H1 (cell line): ENCODE results near the gene ESYT2. TPM values are rescaled to one million over a fixed set of nuclear protein-coding genes. Genes with fewer than 3 reads are reported as not detected.

ENCODE experiments used
- ASH2L ChIP-seq: fragments of 200-600, 300-600 bp; sonication (generic); IDR thresholded peaks from one replicate; pipeline ENCODE4 v1.7.1; 2017; ENCODE audit warnings: low read length
- BCL11A ChIP-seq, 2 experiments: IDR thresholded peaks; one replicate each; pipeline ENCODE4 v1.6.1; 2011; ENCODE audit warnings: low read depth in 2 of 2, low read length in 2 of 2, mild to moderate bottlenecking in 2 of 2
- CHD2 ChIP-seq: IDR thresholded peaks from 2 replicates; pipeline ENCODE4 v1.6.1; 2012; ENCODE audit warnings: low read length, improper control_type of control experiment
- MAFK ChIP-seq: IDR thresholded peaks from 2 replicates; pipeline ENCODE4 v1.6.1; 2012; ENCODE audit warnings: low read depth, mild to moderate bottlenecking, improper control_type of control experiment, low read length
- PHF8 ChIP-seq: fragments of 200-600 bp; sonication (generic); conservative IDR thresholded peaks from 2 replicates; pipeline ENCODE4 v1.7.1; 2012; ENCODE audit warnings: low read depth, mild to moderate bottlenecking, inconsistent platforms, low read length, moderate library complexity
- TCF12 ChIP-seq: IDR thresholded peaks from 2 replicates; pipeline ENCODE4 v1.6.1; 2011; ENCODE audit warnings: low read depth, mild to moderate bottlenecking, low read length
- polyA plus RNA-seq, 7 experiments: library from polyadenylated mRNA; depleted of rRNA in 3 of 7; stranded (reverse) in 5 of 7; unstranded in 2 of 7; fragments of >200 nt in 5 of 7; fragments of 200-250 nt in 2 of 7; gene quantifications; 1 replicate in 5 of 7; 2 replicates in 1 of 7; 4 replicates in 1 of 7; pipeline versions ENCODE4 v1.2.1 to v1.2.3, GENCODE V29; 2011 to 2013; ENCODE audit warnings: missing spikeins in 2 of 7, mixed read lengths in 2 of 7
- total RNA-seq: library from RNA; stranded (reverse); fragmentation: NEBNext Ultra II Directional; extraction: Animal tissue kit (Norgen Biotek cat#: 25700); gene quantifications from 2 replicates; pipeline ENCODE4 v1.2.1, GENCODE V29; 2021
- TF ChIP-seq, protein P1 (sequence below): IDR thresholded peaks from 2 replicates; pipeline ENCODE4 v1.6.1; 2012; ENCODE audit warnings: inconsistent platforms

The ESYT2 gene
- total and polyA plus RNA-seq, 2 of the 8 experiments (the other 6 are each of a cell fraction or from before 2014, with no cell fraction given) = 27.0 to 37.5 TPM

DNA sequence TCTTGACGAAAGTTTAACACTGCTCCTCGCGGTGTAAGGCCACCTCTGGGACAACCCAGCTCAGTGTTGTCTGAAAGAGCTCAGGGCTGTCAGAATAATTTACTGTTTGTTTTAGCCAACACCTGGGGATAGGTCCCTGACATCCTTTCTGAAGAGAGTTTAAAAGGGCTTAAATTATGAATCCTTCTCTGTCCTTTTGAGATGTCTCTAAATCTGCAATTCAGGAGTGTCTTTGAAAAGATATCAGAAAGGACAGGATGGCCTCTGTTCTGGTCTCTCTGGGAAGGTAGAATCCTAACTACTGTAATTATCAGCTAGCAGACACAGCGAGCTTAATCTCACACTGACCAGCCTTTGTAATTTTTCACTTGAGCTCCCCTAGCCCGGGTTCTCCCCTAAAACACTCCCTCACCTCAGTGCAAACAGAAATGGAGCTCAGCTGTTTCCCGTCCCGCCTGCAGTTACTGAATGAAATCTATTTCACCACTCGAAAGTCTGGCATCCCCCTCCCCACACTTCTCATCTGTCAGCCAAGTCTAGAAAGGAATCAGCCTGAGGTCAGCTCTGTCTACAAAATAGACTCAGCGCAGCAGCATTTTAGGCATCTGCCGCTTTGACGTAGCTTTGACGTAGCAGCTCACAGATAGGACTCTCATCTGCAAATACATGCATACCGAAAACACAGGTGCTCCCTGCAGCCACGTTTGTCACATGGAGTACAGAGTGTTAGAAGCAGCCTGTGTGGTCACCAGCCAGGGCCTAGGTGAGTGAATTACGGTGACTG, 31.9 kb upstream of the ESYT2 start (continued):
- TF ChIP-seq PHF8 (no peak), ASH2L (peak; percentile 16), BCL11A (IDR thresholded peaks at IDR 0.05; ENCODE audit: low read depth in 2 of 2, low read length in 2 of 2) (no peak), MAFK (no peak), TCF12 (no peak), CHD2 (no peak)
- TF ChIP-seq, protein P1, sequence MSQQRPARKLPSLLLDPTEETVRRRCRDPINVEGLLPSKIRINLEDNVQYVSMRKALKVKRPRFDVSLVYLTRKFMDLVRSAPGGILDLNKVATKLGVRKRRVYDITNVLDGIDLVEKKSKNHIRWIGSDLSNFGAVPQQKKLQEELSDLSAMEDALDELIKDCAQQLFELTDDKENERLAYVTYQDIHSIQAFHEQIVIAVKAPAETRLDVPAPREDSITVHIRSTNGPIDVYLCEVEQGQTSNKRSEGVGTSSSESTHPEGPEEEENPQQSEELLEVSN = no peak
- TF ChIP-seq, all 59 proteins: peak for 2
